IPS-NIHi11 (cell line): ENCODE results near the gene HTR7.
"Not testable (repeated sequence)": the region's sequence is repeated elsewhere in the genome, so short reads cannot be mapped to it uniquely, and the experiment has no call there.

Experiments
- DNase-seq: peaks from one replicate; pipeline ENCODE4 v3.0.0; 2012; ENCODE audit warnings: mixed read lengths, low spot score

Gene HTR7

DNA sequence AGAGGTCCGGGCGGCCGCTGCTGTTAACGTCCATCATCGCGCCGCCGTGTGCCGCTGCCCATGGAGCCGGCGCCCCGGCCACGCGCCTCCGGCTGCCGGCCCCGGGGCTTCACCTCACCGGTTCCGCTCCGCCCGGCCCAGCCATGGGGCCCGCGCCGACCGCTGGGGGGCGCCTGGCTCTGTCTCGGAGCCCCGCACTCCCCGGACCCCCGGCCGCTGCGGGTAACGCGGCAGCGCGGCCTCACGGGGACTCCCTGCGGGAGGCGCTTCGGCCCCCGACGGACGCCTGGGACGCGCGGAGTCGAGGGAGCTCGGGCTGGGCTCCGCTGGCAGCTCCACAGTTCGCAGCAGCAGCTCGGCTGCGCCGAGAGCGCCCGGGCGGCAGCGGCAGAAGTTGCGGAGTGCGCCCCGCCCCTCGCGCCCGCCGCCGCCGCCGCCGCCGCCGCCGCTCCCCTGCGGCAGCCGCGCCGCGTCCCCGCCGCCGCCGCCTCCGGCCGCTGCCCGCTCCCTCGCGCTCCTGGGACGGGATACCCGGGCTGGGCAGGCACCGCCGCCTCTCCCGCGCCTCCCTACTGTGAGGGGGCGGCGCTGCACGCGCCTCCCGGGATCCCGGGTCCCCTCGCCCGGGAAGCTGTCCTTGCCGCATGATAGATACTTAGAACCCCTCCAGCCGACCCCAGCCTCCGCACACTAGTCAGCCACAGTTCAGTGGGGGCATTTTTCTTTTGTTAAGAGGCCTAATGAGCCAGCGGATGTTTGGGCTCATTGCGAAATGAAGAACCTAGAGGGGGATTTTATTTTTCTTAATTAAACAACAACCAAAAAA is at the start of gene HTR7:
HTR7 (minus strand) TSS at position 405 of the 826 bp plus-strand sequence; CDS start at position 37, 368 bp downstream.
- DNase-seq = peak; percentile 93

DNA sequence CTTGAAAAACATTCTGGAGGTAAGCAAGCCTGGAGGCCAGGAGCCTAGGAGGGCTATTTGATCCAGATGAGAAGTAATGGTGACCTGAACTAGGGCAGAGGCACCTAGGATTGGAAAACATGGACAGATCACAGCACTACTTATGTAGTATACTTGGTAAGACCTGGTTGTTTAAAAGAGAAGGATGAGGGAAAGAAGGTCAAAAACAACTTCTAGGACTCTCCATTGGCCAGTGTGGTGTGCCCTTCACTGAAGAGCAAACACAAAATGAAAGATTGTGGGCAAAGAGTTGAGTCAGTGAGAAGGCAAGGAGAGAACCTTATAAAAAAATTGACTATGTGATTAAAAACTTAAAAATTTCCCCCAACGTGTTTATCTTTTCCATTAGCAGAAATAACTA is 48.8 kb upstream of the HTR7 start:
- no peak for DNase-seq

DNA sequence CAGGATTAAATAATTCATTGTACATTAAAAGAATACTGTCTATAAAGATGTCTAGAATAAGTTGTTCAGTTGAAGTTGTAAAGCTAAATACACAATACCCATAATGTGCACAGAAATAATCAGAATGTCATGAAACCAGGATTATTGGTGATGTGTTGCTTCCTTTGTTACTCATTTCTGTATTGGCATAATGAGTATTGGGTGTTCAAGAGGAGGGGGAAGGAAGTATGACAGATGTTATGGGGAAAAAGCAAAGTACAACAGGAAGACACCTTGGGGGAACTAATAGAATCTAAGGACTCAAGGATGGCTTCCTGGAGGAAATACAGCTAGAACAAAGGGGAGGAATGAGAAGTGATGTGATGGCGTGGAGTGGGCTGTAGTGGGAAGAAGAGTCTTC is 48.1 kb upstream of the HTR7 start:
- no peak for DNase-seq

DNA sequence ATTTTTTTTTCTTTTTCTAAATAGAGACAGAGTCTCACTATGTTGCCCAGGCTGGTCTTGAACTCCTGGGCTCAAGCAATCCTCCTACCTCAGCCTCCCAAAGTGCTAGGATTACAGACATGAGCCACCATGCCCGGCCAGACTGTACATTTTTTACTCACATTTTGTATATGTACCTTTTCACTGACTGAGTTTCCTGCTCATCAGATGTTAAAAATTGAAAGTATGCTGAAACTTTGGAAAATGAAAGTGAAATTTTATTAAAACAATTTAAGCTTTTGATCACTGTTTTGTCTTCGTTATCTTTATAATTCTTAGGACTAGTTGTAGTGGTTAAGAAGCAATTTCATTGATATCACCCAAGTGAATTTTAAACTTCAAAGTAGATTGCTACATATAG is 39.1 kb upstream of the HTR7 start:
- DNase-seq = not testable (repeated sequence)

DNA sequence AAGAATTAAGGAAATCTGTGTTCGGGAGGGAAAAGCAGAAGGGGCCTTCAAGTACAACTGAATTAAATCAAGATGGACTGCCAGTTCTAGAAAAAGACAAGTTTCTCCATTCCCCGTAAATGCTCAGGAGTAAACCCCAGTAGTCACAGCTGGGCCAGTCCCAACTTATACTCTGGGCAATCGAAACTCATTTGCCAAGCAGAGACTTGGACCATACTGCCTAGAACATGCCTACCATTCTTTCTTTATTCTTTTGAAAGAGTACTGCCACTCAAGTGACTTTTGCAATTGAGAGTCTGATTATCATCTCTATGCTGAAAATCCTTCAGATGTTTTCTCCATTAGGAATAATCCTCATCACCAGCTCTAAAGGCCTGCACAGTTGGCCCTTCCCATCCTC is 35.4 kb upstream of the HTR7 start:
- DNase-seq = no peak

DNA sequence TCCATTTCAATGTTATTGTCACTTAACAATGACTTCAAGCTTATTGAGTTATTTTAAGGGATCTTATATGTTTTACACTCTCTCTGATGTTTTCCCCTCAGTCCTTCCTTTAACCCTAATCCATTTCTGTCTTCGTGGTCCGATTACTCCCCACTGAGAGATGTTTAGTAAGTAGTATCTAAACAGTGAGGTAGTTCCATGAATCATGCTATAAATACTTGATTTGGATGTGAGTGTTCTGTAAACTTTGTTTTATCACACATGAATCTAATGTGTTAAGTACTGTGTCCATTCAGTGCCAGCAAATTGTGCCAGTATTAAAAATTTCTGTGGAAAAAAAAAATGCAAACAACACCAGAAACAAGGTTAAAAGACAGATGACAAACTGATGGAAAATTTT is 32.5 kb upstream of the HTR7 start:
- no peak for DNase-seq

DNA sequence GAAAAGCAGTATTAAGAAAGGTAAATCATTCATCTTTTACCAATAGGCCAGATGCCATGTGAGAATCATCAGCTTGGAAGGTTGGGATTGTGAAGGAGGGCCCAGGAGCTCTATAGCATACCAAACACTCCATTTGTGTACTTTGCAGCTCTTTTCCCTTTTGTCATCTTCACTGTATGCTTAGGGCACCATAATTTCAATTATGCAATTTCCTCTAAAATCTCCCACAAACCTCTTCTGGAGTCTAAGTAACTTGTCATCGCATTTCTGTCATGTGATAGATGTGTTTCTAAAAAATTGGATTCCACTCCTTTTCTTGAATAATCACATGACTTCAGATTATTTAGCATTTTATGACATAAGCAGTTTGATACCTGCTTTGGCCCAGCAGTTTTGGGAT is 31.8 kb upstream of the HTR7 start:
- DNase-seq = no peak

DNA sequence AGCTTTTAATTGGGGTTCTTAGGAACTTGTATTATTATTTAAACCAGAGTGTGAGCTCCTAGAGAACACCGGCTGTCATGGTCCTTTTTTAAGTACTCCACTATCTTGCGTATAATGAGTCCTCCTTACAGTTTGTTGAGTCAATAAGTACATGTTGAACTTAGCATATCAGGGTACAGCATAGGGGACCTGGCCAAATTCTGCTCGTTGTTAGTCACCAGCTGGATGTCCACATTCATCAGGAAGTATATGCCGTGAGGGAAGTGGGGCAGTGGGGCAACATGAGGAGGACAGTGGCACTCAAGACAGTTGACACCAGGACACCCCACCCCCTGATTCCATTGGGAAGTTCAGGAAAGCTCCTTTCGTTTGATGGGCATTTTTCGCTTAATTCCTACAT is 30.5 kb upstream of the HTR7 start:
- DNase-seq = no peak

DNA sequence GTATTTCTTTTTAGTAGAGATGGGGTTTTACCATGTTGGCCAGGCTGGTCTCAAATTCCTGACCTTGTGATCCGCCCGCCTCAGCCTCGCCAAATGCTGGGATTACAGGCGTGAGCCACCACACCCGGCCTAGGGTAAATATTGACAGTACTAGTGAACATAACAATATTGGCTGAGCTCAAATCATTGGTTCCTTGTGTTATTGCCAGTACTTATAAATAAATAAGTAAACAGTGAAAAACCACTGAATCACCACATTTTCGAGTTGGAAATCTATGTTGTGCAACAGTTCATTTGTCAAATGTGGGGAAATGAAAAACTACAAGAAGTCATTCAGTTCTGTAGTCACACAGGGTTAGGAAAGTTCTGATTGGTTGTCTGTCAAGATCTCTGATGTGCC is 29.7 kb upstream of the HTR7 start:
- DNase-seq = no peak

DNA sequence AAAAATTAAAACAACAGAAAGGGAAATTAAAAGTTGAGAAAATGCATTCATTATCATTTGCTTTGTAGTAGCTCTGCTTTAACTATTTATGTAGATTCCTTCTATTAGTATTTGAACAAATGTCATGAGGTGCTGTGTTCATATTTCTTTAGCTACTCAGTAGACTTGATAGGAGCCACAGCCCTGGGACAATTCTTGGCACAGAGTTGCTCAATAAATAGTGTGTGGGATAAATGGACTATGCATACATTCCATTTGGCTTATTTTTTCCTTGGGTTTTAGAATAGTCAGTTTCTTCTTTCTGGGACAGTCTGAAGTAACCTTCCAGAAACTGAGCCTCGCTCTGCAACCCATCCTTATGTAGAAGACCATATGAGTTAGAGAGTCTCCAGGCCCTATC is 27.3 kb upstream of the HTR7 start:
- no peak for DNase-seq

DNA sequence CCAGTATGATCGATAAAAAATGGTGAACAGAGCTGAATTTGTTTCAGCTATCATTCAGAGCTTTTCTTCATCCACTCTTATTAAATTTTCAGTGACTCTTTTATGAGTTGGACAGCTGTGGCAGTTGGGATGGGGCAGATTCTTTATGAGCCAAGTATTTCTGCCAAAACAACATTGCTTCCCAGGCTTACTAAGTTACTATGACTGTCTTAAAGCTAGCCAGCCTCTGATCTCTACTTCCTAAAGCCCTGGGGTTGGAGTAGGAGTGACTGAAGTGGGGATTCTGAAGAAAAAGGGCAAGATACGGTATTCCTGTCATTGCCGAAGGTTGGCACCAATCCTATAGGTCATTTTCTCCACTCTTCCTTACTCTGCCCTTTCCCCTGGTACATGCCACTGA is 26.6 kb upstream of the HTR7 start:
- no peak for DNase-seq

DNA sequence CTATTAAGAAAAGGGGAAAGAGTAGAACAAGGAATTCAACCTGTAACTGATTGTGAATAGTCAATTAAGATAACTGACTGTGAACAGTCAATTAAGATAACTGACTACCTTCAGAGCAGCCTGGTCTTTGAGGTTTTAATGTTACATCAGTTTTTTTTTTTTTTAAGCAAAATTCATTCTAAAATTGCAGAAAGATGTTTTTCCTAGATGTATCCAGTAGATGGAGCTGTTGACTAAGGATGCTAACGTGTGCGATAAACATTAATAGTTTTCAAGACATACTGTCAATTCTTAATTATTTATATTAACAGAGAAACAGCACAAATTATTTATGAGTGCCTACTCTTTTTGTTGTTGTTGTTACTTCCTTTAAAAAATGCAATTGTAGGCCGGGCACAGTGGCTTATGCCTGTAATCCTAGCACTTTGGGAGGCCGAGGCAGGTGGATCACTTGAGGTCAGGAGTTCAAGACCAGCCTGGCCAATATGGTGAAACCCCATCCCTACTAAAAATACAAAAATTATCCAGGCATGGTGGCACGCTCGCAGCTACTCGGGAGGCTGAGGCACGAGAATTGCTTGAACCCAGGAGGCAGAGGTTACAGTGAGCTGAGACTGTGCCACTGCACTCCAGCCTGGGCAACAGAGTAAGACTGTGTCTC is 22.4 kb upstream of the HTR7 start:
- DNase-seq = peak; percentile 31

DNA sequence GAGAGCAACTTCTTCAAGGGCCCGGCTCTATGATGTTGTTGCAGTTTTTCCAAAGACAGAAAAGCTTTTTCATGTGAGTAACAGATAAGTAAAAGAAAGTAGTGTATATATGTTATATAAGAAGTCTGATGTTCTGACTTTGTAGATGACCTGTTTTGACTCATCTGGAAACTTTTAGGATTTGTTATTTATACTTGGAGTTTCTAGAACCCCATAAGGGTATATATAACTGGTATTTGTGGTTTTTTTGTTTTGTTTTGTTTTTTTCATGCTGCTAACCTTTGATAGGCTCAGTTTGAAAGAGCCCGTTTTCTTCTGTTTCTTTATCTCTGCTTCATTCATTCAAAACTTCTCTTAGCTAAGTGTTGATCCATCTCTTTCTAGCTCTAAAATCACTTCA is 21.2 kb upstream of the HTR7 start:
- no peak for DNase-seq

DNA sequence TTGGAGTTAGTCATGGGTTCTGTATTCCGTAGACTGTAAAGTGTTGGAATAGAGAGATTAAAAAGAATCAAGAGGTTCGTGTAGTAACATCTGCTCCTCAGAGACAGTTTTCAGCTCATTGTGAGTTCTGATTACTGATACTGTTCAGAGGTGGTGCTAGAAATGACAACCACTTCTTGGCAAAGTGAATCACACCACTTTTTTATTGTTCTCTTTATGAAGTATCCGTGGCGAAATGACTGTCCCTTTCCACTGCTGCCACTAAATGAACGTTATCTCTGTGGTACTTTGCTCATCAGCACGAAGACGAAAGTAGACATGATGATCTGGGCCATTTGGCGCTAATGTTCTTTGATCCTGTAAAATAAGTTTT is 14.8 kb upstream of the HTR7 start:
- DNase-seq = no peak

DNA sequence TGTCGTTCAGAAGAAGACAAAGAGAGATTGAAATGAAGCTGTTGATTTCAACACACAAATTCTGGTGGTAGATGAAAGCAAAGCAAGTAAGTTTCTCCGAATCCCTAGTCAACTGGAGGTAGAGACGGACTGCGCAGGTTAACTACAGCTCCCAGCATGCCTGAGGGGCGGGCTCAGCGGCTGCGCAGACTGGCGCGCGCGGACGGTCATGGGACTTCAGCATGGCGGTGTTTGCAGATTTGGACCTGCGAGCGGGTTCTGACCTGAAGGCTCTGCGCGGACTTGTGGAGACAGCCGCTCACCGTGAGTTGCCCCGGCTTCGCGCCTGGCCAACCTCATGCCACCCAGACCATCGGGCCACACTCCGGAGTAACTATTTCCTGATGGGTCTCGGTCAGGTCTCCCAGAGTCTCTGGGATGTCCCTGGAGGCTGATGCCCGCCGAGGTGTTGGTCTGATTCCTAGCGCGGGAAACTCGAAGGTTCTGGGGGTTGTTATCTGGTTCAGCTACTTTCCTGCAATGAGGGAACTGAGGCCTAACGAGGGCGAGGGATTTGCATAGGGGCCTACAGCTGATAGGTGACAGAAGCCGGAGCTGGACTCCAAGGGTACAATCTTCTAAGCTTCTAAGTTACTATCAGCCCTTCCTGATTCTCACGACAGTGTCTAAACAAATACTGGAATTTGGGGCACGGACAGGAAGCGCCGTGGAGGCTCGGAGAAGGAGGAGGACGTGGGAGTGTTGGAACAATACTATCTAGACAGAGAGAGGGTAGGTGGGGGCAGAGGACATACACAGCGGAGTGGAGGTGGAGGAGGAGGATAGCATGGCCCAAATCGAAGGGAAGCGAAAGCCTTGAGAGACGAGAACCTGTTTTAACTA is 14.2 kb upstream of the HTR7 start, which contains the start of gene RPP30:
RPP30 (plus strand) TSS at position 209 of the 882 bp plus-strand sequence; CDS start at position 222, 13 bp downstream.
- peak; percentile 94 for DNase-seq

DNA sequence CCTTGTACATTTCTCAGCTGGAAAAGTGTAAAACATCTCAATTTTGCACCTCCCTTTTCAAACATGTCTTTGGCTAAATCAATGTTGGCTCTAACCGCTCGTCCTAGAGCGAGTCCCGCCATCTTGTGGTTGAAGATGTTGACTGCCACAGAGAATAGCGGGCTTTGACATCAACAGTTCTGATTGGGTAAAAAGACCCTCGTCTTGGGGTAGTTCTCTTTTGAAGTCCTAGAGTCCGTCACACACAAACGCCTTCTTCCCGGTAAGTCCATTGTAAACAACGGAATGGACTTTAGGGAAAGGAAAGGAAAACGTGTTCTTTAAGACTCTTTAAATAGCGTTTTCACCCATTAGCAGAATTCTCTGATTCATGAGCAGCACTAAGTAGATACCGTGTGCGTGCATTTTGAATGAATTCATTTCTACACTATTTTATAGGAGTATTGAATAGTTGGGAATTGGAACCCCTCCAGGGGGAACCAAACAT is 13.5 kb upstream of the HTR7 start:
- peak; percentile 87 for DNase-seq

DNA sequence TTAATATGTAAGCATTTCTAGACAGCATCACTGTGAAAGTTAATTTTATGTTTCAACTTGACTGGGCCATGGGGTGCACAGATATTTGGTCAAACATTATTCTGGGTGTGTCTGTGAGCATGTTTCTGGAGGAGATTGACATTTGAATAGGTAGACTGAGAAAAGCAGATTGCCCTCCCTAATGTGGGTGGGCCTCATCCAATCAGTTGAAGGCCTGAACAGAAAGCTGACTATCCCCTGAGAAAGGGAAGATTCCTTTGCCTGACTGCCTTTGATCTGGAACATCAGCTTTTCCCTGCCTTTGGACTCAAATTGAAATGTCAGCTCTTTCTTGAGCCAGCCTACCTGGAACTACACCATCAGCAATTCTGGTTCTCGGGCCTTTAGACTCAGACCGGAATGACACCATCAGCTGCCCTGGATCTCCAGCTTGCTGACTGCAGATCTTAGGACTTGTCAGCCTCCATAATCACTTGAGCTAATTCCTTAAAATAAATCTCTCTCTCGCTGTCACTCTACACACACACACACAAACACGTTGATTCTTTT is 8.3 kb upstream of the HTR7 start:
- DNase-seq = no peak

DNA sequence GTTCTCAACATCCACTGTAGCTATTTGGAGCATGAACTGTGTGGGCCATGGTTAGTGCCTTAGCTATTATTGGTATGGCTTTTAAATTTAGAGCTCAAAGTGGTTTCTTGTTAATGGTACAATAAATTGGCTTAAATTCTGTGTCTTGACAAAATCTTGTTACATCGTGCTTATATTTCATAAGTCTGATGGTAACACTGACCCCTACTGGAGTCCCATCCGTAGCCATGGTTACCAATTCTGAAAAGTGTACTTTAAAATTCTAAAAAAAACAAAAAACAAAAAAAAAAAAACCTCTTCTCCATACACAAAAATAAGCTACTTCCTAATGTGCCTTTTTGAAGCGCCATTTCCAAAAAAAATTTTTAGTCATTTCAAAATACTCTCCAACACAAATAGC is 7.6 kb upstream of the HTR7 start:
- DNase-seq = no peak

DNA sequence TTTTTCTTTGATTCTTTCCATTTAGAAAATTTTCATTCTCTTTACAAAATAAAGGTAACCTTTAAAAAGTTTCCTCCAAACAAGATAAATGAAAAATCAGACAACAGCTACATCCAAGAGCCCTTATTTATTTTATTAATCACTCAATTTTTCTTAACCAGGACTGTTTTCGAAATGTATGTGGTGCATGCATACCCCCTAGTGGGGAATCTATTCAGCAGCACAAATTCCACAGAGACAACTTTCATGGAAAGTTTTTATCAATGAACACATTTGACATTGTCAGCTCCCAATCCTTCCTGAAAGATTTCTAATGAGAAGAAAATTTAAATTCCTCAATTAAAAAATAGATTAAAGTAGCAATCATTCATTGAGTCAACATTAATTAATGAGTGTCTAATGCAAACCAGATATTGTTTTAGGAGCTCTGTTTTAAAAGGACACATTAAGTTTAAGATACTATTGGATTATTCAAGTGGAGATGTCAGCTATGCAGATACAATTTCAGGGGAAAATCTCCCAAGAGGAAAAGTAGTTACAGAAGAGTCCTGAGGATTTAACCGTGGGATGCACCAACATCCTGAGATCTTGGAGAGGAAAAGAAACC is 5.2 kb upstream of the HTR7 start:
- peak; percentile 11 for DNase-seq

DNA sequence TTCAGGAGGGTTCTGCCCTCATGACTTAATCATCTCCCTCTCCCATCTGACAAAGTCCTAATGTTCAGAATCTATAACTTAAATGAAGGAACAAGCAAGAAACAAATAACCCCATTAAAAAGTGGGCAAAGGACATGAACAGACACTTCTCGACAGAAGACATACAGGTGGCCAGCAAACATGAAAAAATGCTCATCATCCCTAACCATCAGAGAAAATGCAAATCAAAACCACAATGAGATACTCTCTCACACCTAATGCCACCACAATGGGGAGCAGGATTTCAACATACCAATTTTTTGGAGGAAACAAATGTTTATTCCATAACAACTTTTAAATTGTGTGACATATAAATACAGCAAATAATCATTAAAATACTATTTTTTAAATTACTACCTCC is 3.0 kb upstream of the HTR7 start:
- no peak for DNase-seq

DNA sequence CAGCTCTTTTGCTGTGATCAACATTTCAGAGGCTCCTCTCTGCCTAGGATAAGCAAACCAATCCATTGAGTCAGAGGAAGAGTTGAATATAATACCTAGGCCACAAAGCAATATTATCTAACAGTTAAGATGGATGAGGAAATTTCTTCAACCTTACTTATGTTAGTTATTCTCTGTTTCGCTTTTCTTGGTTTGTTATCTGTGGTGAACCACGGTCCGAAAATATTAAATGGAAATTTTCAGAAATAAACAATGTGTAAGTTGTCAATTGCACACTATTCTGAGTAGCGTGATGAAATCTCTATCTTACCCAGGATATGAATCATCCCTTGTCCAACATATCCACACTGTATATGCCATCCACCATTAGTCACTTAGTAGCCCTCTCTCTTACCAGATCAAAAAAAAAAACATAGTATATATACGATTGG is 1.5 kb upstream of the HTR7 start:
- no peak for DNase-seq
